Fibroblast of lung (primary cell): ENCODE data around the gene TAS2R60. TPM values are rescaled to one million over a fixed set of nuclear protein-coding genes. Genes with fewer than 3 reads are reported as not detected.

Experiments
- DNase-seq, 2 donors: peaks; one replicate each; pipeline versions ENCODE4 v3.0.0 to v3.0.0-alpha.2; 2010; ENCODE audit warnings: low read depth in 2 of 2
- H2AFZ ChIP-seq: 2 replicates; pipeline ENCODE4 v1.5.1; 2012; ENCODE audit warnings: low read length, control low read depth, inconsistent platforms
- H3K27ac ChIP-seq: 2 replicates; pipeline ENCODE4 v1.5.1; 2011; ENCODE audit warnings: low read length, control low read depth; ENCODE audit not compliant: insufficient read depth
- H3K27me3 ChIP-seq: 2 replicates; pipeline ENCODE4 v1.5.1; 2011; ENCODE audit warnings: mild to moderate bottlenecking, low read length; ENCODE audit not compliant: control insufficient read depth, insufficient read depth
- H3K36me3 ChIP-seq: 2 replicates; pipeline ENCODE4 v1.5.1; 2011; ENCODE audit warnings: low read length; ENCODE audit not compliant: control insufficient read depth, insufficient read depth
- H3K4me1 ChIP-seq: 2 replicates; pipeline ENCODE4 v1.5.1; 2011; ENCODE audit warnings: low read length; ENCODE audit not compliant: control insufficient read depth, insufficient read depth; ENCODE audit errors: extremely low read depth
- H3K4me2 ChIP-seq: 2 replicates; pipeline ENCODE4 v1.5.1; 2011; ENCODE audit warnings: low read length, control low read depth; ENCODE audit not compliant: insufficient read depth; ENCODE audit errors: extremely low read depth
- H3K4me3 ChIP-seq, 4 experiments: fragments of 200-600 bp in 1 of 4; sonication (generic) in 1 of 4; replicated peaks in 1 of 4; 2 replicates each; pipeline ENCODE4 v1.5.1; 2011 to 2016; ENCODE audit warnings: low read length in 4 of 4, low read depth in 3 of 4, mild to moderate bottlenecking in 3 of 4, control low read depth in 2 of 4, inconsistent platforms in 1 of 4, mixed read lengths in 1 of 4; ENCODE audit not compliant: insufficient read depth in 1 of 4; ENCODE audit errors: control extremely low read depth in 1 of 4
- H3K79me2 ChIP-seq: 2 replicates; pipeline ENCODE4 v1.5.1; 2012; ENCODE audit warnings: mild to moderate bottlenecking, low read length, inconsistent platforms; ENCODE audit not compliant: control insufficient read depth, insufficient read depth
- H3K9ac ChIP-seq: 2 replicates; pipeline ENCODE4 v1.5.1; 2011; ENCODE audit warnings: mild to moderate bottlenecking, low read length, control low read depth; ENCODE audit not compliant: insufficient read depth
- H3K9me3 ChIP-seq: 2 replicates; pipeline ENCODE4 v1.5.1; 2012; ENCODE audit warnings: low read depth, low read length; ENCODE audit not compliant: control insufficient read depth, insufficient read depth
- H4K20me1 ChIP-seq: 2 replicates; pipeline ENCODE4 v1.5.1; 2011; ENCODE audit warnings: low read length; ENCODE audit not compliant: control insufficient read depth, insufficient read depth; ENCODE audit errors: extremely low read depth
- EZH2 ChIP-seq: IDR thresholded peaks from 2 replicates; pipeline ENCODE4 v1.5.1; 2012; ENCODE audit warnings: low read length, control low read depth, mild to moderate bottlenecking; ENCODE audit errors: missing control alignments
- polyA minus RNA-seq: library from RNA; depleted of rRNA, polyadenylated mRNA; stranded (reverse); fragments of >200 nt; gene quantifications from 2 replicates; pipeline ENCODE4 v1.2.3, GENCODE V29; 2011; ENCODE audit warnings: low replicate concordance
- polyA plus RNA-seq, 2 donors: library from polyadenylated mRNA; depleted of rRNA in 1 of 2; stranded (reverse) in 1 of 2; unstranded in 1 of 2; fragments of >200 nt; gene quantifications; 2 replicates each; pipeline ENCODE4 v1.2.1, GENCODE V29; 2011 to 2012; ENCODE audit warnings: missing spikeins in 1 of 2
- total RNA-seq: library from RNA; depleted of rRNA; stranded (reverse); fragments of >200 nt; gene quantifications from 2 replicates; pipeline ENCODE4 v1.2.1, GENCODE V29; 2014
- TF ChIP-seq, protein P1 (sequence below), 2 donors: IDR thresholded peaks in 1 of 2; conservative IDR thresholded peaks in 1 of 2; 1 replicate in 1 of 2; 2 replicates in 1 of 2; pipeline ENCODE4 v1.5.1; 2011 to 2012; ENCODE audit warnings: low read length in 2 of 2, control low read depth in 1 of 2, inconsistent platforms in 1 of 2, low read depth in 1 of 2, mild to moderate bottlenecking in 1 of 2

The TAS2R60 gene
- not detected in 2 replicates for total RNA-seq
- not detected in 2 replicates for polyA plus RNA-seq
- polyA plus RNA-seq (2012): not detected in 2 replicates
- not detected in 2 replicates for polyA minus RNA-seq

GRCh38 chr7:143443153-143443552 lies at the start of gene TAS2R60:
TSS of gene TAS2R60 (plus strand) at chr7:143443453. CDS start at chr7:143443453, 0 bp downstream.
- Histone ChIP-seq H3K27me3 (no peaks in the 10 kb centered on the region), H3K27ac (no peak within 1 kb of the TSS), H3K4me2 (no peak within 1 kb of the TSS), H3K4me1 (no peaks in the 10 kb centered on the region), H3K4me3 (no peak within 1 kb of the TSS), H2AFZ (no peak within 1 kb of the TSS), H4K20me1 (no peaks in the 10 kb centered on the region), H3K9me3 (no peaks in the 10 kb centered on the region), H3K9ac (no peak within 1 kb of the TSS), H3K79me2 (no peaks in the 10 kb centered on the region), H3K36me3 (no peaks in the 10 kb centered on the region)
- no peak for TF ChIP-seq EZH2
- TF ChIP-seq, protein P1, sequence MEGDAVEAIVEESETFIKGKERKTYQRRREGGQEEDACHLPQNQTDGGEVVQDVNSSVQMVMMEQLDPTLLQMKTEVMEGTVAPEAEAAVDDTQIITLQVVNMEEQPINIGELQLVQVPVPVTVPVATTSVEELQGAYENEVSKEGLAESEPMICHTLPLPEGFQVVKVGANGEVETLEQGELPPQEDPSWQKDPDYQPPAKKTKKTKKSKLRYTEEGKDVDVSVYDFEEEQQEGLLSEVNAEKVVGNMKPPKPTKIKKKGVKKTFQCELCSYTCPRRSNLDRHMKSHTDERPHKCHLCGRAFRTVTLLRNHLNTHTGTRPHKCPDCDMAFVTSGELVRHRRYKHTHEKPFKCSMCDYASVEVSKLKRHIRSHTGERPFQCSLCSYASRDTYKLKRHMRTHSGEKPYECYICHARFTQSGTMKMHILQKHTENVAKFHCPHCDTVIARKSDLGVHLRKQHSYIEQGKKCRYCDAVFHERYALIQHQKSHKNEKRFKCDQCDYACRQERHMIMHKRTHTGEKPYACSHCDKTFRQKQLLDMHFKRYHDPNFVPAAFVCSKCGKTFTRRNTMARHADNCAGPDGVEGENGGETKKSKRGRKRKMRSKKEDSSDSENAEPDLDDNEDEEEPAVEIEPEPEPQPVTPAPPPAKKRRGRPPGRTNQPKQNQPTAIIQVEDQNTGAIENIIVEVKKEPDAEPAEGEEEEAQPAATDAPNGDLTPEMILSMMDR (conservative IDR thresholded peaks at IDR 0.05 in 1 of 2, IDR thresholded peaks at IDR 0.05 in 1 of 2; ENCODE audit: low read depth in 1 of 2, low read length in 2 of 2): no peak
- no peak for DNase-seq

DNA sequence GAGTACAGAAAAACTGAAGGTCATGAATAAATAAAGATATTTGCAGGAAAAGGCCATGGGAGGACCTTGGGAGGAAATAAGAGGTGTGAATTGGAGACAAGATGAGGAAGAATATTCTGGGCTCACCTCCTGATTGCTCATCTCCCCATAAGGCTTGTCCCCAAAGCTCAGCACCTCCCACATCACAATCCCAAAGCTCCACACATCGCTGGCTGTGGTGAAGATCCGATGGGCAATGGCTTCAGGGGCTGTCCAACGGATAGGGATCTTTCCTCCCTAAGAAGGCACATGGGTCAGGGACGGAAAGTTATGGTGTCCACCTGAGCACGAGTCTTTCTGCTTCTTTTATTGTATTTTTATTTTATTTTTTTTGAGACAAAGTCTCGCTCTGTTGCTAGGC lies 49.2 kb upstream of the TAS2R60 start:
- DNase-seq: no peak
- H3K4me3 ChIP-seq: no peak overlapping the region
- peaks cover 3% of the 10 kb centered on the region for H4K20me1 ChIP-seq
- TF ChIP-seq, protein P1 (conservative IDR thresholded peaks at IDR 0.05 in 1 of 2, IDR thresholded peaks at IDR 0.05 in 1 of 2; ENCODE audit: low read depth in 1 of 2, low read length in 2 of 2): no peak
- no peak for TF ChIP-seq EZH2
- no peaks in the 10 kb centered on the region for H3K9me3 ChIP-seq
- peaks cover 30% of the 10 kb centered on the region for H3K36me3 ChIP-seq
- no peak overlapping the region for H2AFZ ChIP-seq
- H3K27me3 ChIP-seq: no peaks in the 10 kb centered on the region
- peaks cover 34% of the 10 kb centered on the region for H3K4me1 ChIP-seq
- H3K79me2 ChIP-seq: peaks cover 8% of the 10 kb centered on the region
- H3K4me2 ChIP-seq: no peak overlapping the region
- H3K27ac ChIP-seq: no peak overlapping the region
- H3K9ac ChIP-seq: no peak overlapping the region

- no peak overlapping the region for H2AFZ ChIP-seq
- peaks cover 24% of the 10 kb centered on the region for H3K36me3 ChIP-seq
- H3K27me3 ChIP-seq: no peaks in the 10 kb centered on the region
- peaks cover 1% of the 10 kb centered on the region for H3K79me2 ChIP-seq
- H4K20me1 ChIP-seq: peaks cover 3% of the 10 kb centered on the region
- no peak overlapping the region for H3K4me2 ChIP-seq
- DNase-seq: no peak
- peaks cover 28% of the 10 kb centered on the region for H3K4me1 ChIP-seq
- no peak overlapping the region for H3K27ac ChIP-seq
- no peak overlapping the region for H3K9ac ChIP-seq
- H3K4me3 ChIP-seq: no peak overlapping the region
- TF ChIP-seq, protein P1 (conservative IDR thresholded peaks at IDR 0.05 in 1 of 2, IDR thresholded peaks at IDR 0.05 in 1 of 2; ENCODE audit: low read depth in 1 of 2, low read length in 2 of 2): no peak
- TF ChIP-seq EZH2: no peak
- H3K9me3 ChIP-seq: no peaks in the 10 kb centered on the region
Observed at GRCh38 chr7:143394777-143395176, 48.5 kb upstream of the TAS2R60 start.
